GM19193 (cell line): Measurements from ENCODE around the gene FGF23.

Source experiments
- POLR2A ChIP-seq: IDR thresholded peaks from 4 replicates; pipeline ENCODE4 v1.6.1; 2011; ENCODE audit not compliant: insufficient read depth, insufficient read length; ENCODE audit errors: extremely low read depth

FGF23 gene

DNA sequence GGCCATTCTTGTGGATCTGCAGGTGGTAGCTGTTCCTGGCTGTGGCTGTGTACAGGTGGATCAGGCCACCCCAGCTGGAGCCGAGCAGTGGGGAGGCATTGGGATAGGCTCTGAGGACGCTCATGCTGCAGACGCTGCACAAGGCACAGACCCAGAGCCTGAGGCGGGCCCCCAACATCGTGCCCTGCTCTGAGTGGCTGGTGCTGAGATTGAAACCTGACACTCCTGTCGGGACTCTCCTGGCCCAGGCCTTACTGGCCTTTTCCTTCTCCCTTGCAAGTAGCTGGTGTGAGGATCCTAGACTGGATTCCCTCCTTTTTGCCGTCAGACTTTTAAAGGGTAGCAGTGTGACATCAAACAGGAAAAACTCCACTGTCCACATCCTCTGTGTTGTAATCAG, at the start of gene FGF23:
Gene FGF23 (minus strand): TSS at position 308 of the 400 bp plus-strand sequence. CDS start 130 bp downstream, at position 178.
- TF ChIP-seq POLR2A: no peak

DNA sequence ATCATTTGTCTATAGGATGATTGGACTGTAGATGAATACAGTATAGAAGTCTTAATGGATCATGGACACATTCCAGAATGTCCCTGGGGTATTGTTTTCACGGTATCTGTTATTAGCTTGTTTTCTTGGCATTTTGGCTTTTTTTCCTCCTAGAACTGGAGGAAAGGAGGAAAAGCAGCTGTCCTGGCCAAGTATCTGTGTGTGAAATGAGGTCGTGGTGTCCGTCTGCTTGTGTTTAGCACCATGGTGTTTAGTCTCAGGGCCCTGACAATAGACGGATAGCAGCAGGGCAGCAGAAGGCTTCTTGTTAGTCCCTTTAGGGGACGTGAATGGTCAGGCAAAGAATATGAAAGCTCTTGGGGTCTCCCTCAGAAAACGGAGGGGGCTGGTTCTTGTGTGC, 44.9 kb upstream of the FGF23 start:
- no peak for TF ChIP-seq POLR2A

DNA sequence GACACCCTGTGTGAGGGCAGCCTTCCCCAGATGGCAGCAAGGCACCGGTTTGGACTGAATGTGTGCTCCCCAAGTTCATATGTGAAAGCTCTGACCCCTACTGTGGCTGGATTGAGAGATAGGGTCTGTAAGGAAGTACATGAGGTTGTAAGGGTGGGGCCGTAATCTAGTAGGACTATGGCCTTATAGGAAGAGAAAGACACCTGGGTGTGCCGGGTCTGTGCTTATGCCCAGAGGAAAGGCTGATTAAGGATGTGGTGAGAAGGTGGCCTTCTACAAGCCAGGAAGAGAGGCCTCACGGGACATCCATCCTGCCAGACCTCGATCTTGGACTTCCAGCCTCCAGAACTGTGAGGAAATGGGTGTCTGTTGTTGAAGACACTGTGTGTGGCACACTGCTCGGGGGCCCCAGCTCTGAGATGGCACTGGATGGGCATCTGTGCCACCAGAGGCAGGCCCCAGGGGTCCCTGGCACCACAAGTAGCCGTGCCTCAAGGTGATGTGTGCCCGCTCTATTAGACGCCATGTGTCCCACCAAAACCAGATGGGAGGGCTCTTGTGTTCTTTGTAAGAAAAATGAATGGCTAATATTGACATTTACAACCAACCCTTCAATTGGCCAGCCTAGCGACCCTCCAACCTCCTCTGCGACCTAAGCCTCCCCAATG, 44.1 kb upstream of the FGF23 start:
- no peak for TF ChIP-seq POLR2A

DNA sequence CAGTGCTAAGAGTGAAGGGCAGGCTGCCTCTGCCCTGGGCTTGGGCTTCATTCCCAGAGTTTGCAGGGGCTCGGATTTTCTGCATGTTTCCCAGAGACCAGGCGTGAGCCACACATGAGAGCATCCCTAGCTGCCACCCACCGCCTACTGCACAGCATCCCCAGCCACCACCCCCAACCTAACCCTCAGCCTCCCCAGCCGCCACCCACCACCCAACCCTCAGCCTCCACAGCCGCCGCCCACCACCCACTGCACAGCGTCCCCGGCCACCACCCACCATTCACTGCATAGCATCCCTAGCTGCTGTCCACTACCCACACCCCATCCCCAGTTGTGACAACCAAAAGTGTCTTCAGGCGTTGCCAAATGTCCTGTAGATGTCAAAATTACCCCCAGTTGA, 43.5 kb upstream of the FGF23 start:
- TF ChIP-seq POLR2A: no peak

DNA sequence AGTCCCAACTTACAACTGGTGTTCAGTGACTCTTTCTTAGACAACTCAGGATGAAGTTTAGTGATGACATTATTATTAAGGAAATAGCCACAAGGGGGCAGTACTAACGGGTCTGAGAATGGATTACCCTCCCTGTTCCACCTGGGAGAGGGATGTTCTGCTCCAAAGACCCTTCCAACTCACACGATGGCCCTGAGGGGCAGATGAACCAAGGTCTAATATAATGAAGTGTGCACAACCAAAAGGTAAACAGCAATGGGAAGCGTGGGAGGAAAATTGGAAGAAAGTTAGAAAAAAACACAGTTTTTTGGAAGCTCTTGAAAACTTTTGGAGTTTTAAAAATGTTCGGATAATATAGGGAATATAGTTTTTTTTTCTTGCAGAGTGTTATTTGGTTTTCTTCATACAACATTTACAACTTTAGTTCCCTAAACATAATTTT, 42.1 kb upstream of the FGF23 start:
- TF ChIP-seq POLR2A: no peak

DNA sequence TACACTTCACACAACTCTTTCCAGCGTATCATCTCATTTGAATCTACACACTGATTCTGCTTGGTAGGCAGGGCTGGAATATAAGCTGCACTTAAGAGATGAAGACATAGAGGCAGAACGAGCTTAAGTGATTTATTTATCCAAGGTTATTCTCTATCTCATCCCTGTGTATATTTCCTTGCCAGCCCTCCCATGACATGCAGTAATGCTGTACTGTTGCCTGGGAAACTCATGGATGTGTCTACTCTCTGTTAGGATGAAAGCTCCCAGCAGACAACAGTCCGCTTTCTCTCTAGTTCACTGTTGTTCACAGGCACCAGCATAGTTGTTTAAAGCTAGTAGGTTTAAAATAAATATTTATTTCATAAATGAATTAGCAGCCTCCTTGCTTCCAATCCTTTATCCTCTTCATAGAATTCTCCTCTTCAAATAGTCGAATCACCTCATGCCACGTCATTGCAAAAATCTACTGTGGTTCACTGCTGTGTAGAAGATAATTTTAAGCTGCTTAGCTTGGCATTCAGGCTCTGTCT, 40.7 kb upstream of the FGF23 start:
- TF ChIP-seq POLR2A: no peak

DNA sequence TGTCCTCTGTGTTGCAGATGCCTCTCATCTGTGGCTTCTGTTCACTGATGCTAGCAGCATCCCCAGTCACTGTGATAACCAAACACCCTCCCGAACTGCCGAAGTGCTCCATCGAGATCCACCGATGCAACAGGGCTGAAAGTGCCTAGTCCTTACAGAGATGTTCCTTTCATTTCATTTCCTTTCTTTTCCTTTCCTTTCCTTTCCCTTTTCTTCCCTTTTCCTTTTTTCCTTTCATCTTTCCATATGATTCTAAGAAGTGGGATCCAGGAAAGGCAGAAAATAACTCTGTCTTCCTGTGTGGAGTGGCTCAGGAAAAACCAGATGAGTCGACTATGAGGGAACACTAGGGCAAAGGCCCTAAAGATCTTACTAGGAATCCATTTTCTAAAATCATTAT, 39.4 kb upstream of the FGF23 start:
- no peak for TF ChIP-seq POLR2A

DNA sequence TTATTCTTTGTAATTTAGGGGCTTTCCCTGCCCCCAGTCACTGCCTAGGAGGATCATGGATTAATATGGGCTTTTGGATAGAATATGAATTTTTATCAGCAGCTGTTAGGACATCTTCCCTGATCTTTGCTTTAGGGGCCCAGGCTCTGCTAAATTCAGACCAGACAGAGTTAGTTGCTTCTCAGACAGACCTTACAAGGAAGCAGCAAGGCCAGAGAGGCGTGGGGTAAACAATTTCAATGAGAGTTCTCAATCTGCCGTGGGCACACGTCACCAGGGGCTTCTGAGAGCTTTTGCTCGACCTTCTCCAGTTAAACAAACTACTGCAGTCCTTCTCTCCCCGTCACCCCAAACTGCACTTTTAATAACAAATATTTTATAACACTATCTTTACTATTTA, 38.4 kb upstream of the FGF23 start:
- TF ChIP-seq POLR2A: no peak

DNA sequence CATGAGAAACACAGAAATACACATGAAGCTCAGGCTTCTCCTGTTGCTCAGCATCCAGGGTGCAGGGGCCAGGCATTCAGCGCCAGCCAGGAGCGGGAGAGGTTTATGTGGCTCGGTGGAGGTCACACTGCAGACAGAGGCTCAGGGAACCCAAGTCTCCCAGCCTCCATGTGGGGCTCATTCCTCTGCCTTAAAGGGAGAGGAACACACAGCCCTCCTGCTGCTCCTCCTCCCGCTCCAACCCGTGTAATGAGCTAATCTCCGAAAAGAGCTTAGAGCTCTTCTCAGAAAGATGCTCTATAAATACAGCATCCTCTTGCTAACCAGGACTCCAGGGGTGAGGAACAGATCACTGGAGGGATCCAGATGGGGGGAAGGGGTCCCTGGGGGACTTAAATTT, 37.9 kb upstream of the FGF23 start:
- TF ChIP-seq POLR2A: no peak

DNA sequence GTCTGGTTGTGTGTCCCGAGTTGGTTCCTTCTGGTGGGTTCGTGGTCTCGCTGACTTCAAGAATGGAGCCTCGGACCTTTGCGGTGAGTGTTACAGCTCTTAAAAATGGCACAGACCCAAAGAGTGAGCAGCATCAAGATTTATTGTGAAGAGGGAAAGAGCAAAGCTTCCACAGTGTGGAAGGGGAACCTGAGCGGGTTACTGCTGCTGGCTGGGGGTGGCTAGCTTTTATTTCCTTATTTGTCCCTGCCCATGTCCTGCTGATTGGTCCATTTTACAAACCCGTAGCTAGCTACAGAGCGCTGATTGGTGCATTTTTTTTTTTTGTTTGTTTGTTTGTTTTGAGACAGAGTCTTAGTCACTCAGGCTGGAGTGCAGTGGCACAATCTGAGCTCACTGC, 36.8 kb upstream of the FGF23 start:
- TF ChIP-seq POLR2A: no peak

DNA sequence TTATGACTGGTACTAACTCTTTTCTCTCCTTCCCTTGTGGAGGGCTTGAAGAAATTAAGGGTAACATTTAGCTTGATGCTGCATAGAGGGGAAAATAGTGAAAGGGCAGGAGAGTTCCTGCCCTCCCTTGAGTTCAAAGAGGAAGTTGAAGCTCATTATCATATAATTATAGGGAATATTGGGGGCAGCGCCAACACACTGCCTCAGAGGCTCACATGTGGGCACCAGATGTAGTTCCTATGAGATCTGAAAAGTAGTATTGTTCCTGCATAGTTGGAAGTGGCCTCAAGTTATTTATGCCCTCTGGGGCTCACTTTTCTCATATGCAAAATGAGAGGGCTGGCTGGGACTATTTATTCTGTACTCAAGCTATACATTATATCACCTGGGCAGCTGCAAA, 33.0 kb upstream of the FGF23 start:
- TF ChIP-seq POLR2A: no peak

DNA sequence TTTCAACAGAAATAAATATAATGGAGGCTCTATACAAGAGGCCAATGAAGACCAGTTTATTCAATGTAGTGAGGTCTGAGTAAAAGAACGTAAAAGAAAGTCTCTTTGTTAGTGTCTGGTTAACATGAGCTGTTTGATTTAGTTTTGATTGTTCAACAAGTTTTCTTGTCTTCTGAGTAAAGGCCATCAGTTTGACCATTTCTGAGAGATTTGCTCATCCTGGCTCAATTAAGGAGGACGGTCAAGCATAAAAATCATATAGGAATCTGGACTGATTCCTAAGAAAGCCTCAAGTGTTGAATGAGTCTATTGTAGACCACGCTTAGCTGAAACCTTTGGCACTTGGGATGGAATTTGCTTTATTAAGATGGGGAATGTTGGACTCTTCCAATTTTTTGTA, 32.5 kb upstream of the FGF23 start:
- TF ChIP-seq POLR2A: no peak

DNA sequence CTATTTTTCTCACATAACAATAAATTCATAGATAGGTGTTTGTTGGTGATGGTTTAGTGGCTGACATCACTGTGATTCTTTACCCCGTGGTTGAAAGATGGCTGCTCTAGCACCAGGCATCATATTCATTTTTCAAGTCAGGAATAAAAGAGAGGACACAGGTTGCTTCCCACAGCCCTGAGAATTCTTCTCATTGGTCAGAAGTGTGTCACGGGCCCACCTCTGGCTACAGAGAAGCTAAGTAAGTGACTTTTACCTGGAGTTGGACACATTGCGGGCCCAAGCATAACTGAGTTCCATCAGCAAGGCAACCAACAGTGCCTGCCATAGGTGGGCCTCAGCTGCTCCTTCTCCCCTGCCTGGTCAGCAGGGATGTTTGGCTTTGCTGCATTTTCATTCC, 27.6 kb upstream of the FGF23 start:
- no peak for TF ChIP-seq POLR2A

DNA sequence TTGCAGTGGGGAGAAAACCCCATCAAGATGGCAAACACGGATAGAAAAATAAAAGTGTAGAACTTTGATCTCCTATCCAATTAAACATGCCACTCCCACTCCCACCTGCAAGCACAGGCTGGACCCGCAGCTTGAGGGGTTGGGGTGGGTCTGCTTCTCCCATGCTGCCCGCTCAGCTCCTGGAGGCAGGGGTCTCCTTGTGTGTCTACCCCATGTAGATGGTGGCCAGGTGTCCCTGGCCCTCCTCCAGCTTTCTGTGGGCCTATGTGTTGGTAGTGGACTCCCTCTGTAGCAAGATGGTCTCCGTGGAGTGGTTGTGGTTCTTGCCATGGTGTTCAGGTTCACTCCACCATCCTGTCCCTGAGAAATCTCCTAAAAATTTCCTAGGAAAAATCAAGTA, 23.5 kb upstream of the FGF23 start:
- TF ChIP-seq POLR2A: no peak

DNA sequence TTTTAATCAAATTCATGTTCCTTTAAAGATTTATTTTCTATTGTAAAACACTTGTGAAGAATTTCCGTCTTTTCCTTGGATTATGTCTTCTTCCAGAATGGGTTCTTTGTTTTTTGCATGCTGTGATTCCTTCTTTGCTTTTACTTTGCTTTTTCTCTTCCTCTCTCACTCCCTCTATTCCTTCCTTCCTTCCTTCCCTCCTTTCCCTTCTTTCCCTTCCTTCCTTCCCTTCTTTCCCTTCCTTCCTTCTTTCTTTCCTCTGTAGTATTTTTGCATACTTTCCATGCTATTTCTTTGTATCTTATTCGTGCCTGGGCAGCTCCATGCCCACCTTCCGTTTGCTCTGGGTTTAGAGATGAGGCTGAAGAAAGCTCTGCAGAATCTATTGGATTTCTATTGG, 21.6 kb upstream of the FGF23 start:
- TF ChIP-seq POLR2A: no peak

DNA sequence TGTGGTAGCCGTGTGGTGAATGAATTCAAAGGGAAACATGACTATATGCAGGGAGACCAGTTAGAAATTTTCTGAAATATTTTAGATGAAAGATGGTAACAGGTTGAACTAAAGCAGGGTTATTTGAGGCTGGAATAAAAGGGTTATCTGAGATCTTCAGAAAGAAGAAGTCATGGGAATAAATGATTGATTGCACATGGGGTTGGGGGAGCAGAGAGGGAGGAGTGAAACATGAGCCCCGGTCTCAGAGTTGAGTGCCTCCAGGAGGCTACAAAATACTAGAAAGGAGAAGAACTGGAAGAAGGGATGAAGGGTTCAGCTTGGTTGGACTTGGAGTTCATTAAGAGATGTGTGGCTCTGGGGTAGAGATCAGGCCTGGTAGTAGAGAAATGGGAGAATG, 16.3 kb upstream of the FGF23 start:
- no peak for TF ChIP-seq POLR2A

DNA sequence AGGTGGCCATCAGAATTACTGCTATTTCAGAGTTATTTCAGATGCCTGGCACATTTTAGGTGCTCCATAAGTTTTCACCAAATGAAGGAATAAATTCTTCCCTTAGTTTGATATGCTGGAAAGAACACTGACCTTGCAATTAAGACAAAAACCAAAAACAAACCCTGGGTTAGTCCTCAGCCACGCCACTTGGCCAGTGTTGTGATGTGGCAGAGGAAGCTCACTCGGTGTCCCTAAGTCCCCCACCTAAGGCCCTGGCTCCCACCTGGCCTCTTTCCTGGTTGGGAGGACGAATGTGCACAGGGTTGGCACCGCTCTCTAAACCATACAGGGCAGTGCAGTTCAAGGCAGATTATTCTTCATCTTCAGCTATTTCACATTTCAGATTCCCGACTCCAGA, 13.7 kb upstream of the FGF23 start:
- TF ChIP-seq POLR2A: no peak

DNA sequence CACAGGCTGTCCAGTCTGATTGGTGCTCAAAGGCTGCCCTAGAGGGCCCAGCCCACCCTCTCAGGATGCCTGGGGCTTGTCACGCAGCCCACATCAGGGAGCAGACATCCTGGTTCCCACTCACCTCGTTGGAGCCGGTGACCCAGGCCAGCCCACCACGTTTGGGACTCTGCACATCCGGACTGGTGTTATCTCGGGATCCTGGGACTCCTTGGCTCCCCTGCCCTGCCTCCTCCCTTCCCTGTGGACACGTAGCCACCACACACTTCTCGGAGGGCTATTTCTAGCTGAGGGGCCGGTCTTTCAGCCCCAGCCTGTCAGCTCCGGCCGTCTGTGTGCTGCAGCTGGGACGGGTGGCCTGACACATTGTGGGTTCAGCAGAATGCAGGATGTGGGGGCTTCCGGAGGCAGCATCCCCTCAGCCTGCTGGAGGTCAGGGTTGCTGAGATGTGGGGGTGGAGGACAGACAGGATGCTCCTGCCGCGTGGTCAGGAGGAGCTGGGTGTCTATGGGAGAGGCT, 12.8 kb upstream of the FGF23 start:
- TF ChIP-seq POLR2A: no peak

DNA sequence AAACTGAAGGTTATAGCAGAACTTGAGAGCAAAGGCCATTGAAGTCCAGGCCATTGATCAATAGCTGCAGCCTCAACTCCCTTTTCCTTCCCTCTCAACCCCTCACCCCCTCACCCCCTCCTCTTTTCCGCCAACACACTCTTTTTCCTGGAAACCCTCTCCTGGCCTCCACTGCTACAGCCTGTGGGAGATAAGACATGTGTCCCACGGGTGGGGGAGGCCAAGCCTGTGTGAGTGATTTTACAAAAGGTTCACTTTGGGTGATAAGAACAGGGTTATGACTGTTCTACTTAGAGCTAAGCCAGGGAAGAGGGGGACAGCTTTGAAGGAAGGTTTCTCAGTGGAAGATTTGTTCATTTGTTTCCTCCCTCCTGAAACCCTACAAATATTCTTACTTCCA, 9.2 kb upstream of the FGF23 start:
- no peak for TF ChIP-seq POLR2A
